ENCODE data around the gene LZTS2. TPM values are rescaled to one million over a fixed set of nuclear protein-coding genes. Genes with fewer than 3 reads are reported as not detected.

The LZTS2 gene
- total and polyA plus RNA-seq, 2 of the 4 experiments (the other 2 are of a cell fraction): 19.2 to 101 TPM

DNA sequence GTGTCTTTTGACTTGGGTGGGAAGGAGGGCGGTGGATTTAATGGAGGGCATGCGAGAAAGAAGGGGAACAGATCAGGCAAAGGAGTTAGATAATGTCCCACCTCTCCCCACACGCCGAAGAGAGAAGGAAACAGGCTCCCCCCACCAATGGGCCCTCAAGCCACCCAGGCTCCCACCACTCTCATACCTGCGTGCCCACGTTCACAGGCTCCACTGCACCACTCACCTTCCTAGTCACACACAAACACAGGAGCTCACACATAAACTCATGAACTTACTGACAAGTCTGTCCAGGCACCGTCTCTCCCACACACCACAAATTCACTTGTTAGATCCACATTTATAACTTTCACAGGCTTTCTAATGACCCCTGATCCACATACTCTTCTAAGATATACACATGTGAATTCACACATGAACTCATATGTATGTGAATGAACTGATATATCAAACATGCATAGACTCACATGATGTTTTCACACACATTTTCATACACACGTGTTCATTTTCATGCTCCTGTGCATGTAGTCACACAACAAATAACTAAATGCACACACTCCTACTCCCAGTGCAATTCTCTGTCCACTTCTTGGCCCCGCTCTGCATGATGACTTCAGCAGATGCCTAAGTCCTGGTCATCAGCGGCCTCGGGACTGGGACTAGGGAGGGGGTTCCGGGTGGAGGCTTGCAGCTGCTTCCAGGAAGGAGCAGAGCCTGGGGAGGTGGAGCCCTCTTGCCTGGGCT lies 1.5 kb downstream of the LZTS2 start:
- H4K5ac ChIP-seq (ENCODE audit: low read depth, low read length): peak overlapping the region; percentile 78
- DNase-seq (peak; percentile 95), ATAC-seq (ENCODE audit: low read depth) (peak; percentile 35)
- H3K9ac ChIP-seq (ENCODE audit: low read depth, low read length): peak overlapping the region; percentile 97
- in situ Hi-C loops (cut with MboI; ENCODE audit: low sequenced_read_pairs) (no loop called here), dilution Hi-C loops (cut with HindIII; ENCODE audit: low sequenced_read_pairs, unreplicated experiment) (no loop called here), intact Hi-C loops (cut with micrococcal nuclease) (no loop called here)
- H3K18ac ChIP-seq (ENCODE audit: low read depth, low read length): peak overlapping the region; percentile 63
- peak overlapping the region; percentile 83 for H2AFZ ChIP-seq (replicated peaks; ENCODE audit: low read length, poor library complexity)
- H3K27me3 ChIP-seq (ENCODE audit: control insufficient read depth, insufficient read depth, low read length): no peaks in the 10 kb centered on the region
- peak overlapping the region; percentile 91 for H3K27ac ChIP-seq (ENCODE audit: insufficient read depth, low read length)
- peaks cover 35% of the 10 kb centered on the region for H3K36me3 ChIP-seq (ENCODE audit: control insufficient read depth, insufficient read depth, low read length)
- peak overlapping the region; percentile 77 for H4K91ac ChIP-seq (ENCODE audit: insufficient read depth, low read depth, low read length)
- peaks cover 20 to 67% of the 10 kb centered on the region in 2 experiments for H3K79me1 ChIP-seq (ENCODE audit: low read depth in 1 of 2, low read length in 2 of 2)
- POLR2A ChIA-PET (ENCODE audit: unreplicated experiment): no interaction called here
- H3K4me2 ChIP-seq (ENCODE audit: low read depth, low read length): peak overlapping the region; percentile 93
- peaks cover 56% of the 10 kb centered on the region for H4K20me1 ChIP-seq (ENCODE audit: insufficient read depth, low read length)
- H4K8ac ChIP-seq (ENCODE audit: low read depth in 2 of 2, low read length in 2 of 2): peak overlapping the region; percentile 58 to 95
- H2BK15ac ChIP-seq (ENCODE audit: low read depth, low read length): peak overlapping the region; percentile 63; the same call in 2 of the 3 replicates
- H3K9me3 ChIP-seq (ENCODE audit: control insufficient read depth, insufficient read depth, low read length): no peaks in the 10 kb centered on the region
- peak overlapping the region; percentile 81 for H2BK5ac ChIP-seq (ENCODE audit: low read depth, low read length, poor library complexity, severe bottlenecking)
- no peak overlapping the region for H2BK20ac ChIP-seq (ENCODE audit: low read depth, low read length)
- peaks cover 25% of the 10 kb centered on the region for H3K4me1 ChIP-seq (ENCODE audit: control insufficient read depth, insufficient read depth, low read length)
- H3K4me3 ChIP-seq (ENCODE audit: insufficient read depth, low read depth, low read length): peak overlapping the region; percentile 78
- 38% methylated on average over 3 of the region's 12 CpGs; no CpG with 5 or more reads in 1 of the 2 experiments for WGBS, 2 experiments (ENCODE audit: extremely low coverage in 2 of 2, insufficient read length in 1 of 2)
- H3K4ac ChIP-seq (ENCODE audit: low read depth, low read length): peak overlapping the region; percentile 96
- BruUV-seq (replicated peaks): no TSS peak
- H3K14ac ChIP-seq (replicated peaks; ENCODE audit: low read depth, low read length): peak overlapping the region; percentile 94
- peak overlapping the region; percentile 94 for H2AK5ac ChIP-seq (ENCODE audit: low read depth, low read length)
- peak overlapping the region; percentile 93 for H3K23ac ChIP-seq (ENCODE audit: low read depth, low read length)
- H2AK9ac ChIP-seq (replicated peaks; ENCODE audit: low read depth, low read length, poor library complexity): peak overlapping the region; percentile 100
- peak overlapping the region; percentile 86 for H3K56ac ChIP-seq (ENCODE audit: extremely low read depth, insufficient read depth, low read length)
- H2BK120ac ChIP-seq (ENCODE audit: low read depth, low read length): peak overlapping the region; percentile 66
- H3K9me1 ChIP-seq (ENCODE audit: insufficient read depth, low read length): peaks cover 4% of the 10 kb centered on the region
- CTCF ChIA-PET: interaction anchor here (1.2 to 3.2 kb wide), 2 partner anchors 11 to 13 kb away, joined by 4 to 10 read pairs; no protein-coding TSS in a partner anchor
- TF ChIP-seq CTCF (conservative IDR thresholded peaks at IDR 0.05; ENCODE audit: low read depth, low read length) (no peak), POLR2A (IDR thresholded peaks at IDR 0.05; ENCODE audit: low read depth, low read length) (peak; percentile 83), FOS (IDR thresholded peaks at IDR 0.05; ENCODE audit: low read depth, low read length) (peak; percentile 41; the same call in 1 of the 2 replicates), MAFK (IDR thresholded peaks at IDR 0.05; ENCODE audit: low read depth, low read length) (peak; percentile 52), MXI1 (IDR thresholded peaks at IDR 0.05; ENCODE audit: borderline replicate concordance, low read depth, low read length) (peak; percentile 54; the same call in 1 of the 2 replicates), RFX5 (IDR thresholded peaks at IDR 0.05; ENCODE audit: low read depth, low read length) (no peak), NFE2L2 (IDR thresholded peaks at IDR 0.05; ENCODE audit: low read depth, low read length) (no peak), CHD1 (IDR thresholded peaks at IDR 0.05; ENCODE audit: low read depth, low read length) (0 out of 2 replicates have a peak, but pooled peaks have one; percentile 72), USF2 (IDR thresholded peaks at IDR 0.05; ENCODE audit: low read depth, low read length) (no peak; the same call in 1 of the 2 replicates), BHLHE40 (IDR thresholded peaks at IDR 0.05; ENCODE audit: low read depth, low read length) (no peak), RCOR1 (IDR thresholded peaks at IDR 0.05; ENCODE audit: insufficient replicate concordance, low read length) (no peak), RAD21 (IDR thresholded peaks at IDR 0.05; ENCODE audit: low read length) (no peak), MAZ (IDR thresholded peaks at IDR 0.05; ENCODE audit: borderline replicate concordance, low read depth, low read length) (peak; percentile 94; the same call in 1 of the 2 replicates), CEBPB (IDR thresholded peaks at IDR 0.05; ENCODE audit: low read depth, low read length) (no peak)

Measured in IMR-90 (cell line).